CD4-positive, alpha-beta T cell treated with Interferon alpha-2 for 1 hour (primary cell): ENCODE measurements around the gene DSC3.

Experiments used
- DNase-seq, 2 donors: peaks; one replicate each; pipeline ENCODE4 v3.0.0-alpha.2; 2020 to 2022

The DSC3 gene

GRCh38 chr18:31042406-31043181, at the start of gene DSC3:
TSS of gene DSC3 (minus strand) at chr18:31042742. CDS start at chr18:31042660, 82 bp downstream.
- DNase-seq: no peak

- DNase-seq: no peak
These were observed 48.8 kb upstream of the DSC3 start for GRCh38 chr18:31091350-31091749.

GRCh38 chr18:31088532-31088931, 46.0 kb upstream of the DSC3 start:
- no peak for DNase-seq

- no peak for DNase-seq
These were observed 37.4 kb upstream of the DSC3 start for GRCh38 chr18:31079973-31080372.

GRCh38 chr18:31077878-31078277, 35.3 kb upstream of the DSC3 start:
- DNase-seq: no peak

- no peak for DNase-seq
These were observed 29.6 kb upstream of the DSC3 start for GRCh38 chr18:31072175-31072574.

GRCh38 chr18:31070206-31070605, 27.7 kb upstream of the DSC3 start:
- no peak for DNase-seq

GRCh38 chr18:31066266-31066665, 23.7 kb upstream of the DSC3 start:
- DNase-seq: no peak

GRCh38 chr18:31065036-31065773, 22.7 kb upstream of the DSC3 start:
- no peak for DNase-seq

- DNase-seq: no peak
These were observed 21.6 kb upstream of the DSC3 start for GRCh38 chr18:31064130-31064529.

- DNase-seq: no peak
These were observed 19.4 kb upstream of the DSC3 start for GRCh38 chr18:31061945-31062344.

GRCh38 chr18:31058897-31059296, 16.4 kb upstream of the DSC3 start:
- DNase-seq: no peak

GRCh38 chr18:31057917-31058316, 15.4 kb upstream of the DSC3 start:
- DNase-seq: no peak

GRCh38 chr18:31057051-31057450, 14.5 kb upstream of the DSC3 start:
- no peak for DNase-seq

GRCh38 chr18:31056296-31056695, 13.8 kb upstream of the DSC3 start:
- DNase-seq: no peak

GRCh38 chr18:31050635-31051034, 8.1 kb upstream of the DSC3 start:
- no peak for DNase-seq

- no peak for DNase-seq
These were observed 6.6 kb upstream of the DSC3 start for GRCh38 chr18:31049189-31049588.

- DNase-seq: no peak
These were observed 5.7 kb upstream of the DSC3 start for GRCh38 chr18:31048216-31048615.

- DNase-seq: no peak
These were observed 4.4 kb upstream of the DSC3 start for GRCh38 chr18:31046916-31047315.

GRCh38 chr18:31045599-31045998, 3.1 kb upstream of the DSC3 start:
- no peak for DNase-seq

GRCh38 chr18:31044926-31045325, 2.4 kb upstream of the DSC3 start:
- DNase-seq: no peak

GRCh38 chr18:31043709-31044108, 1.2 kb upstream of the DSC3 start:
- DNase-seq: no peak

- no peak for DNase-seq
These were observed 497 bp downstream of the DSC3 start for GRCh38 chr18:31042084-31042405.

GRCh38 chr18:31041271-31042083, 1.1 kb downstream of the DSC3 start:
- DNase-seq: no peak
